Fibroblast of the aortic adventitia (primary cell): ENCODE data around the gene SMCO4. TPM values are rescaled to one million over a fixed set of nuclear protein-coding genes. Genes with fewer than 3 reads are reported as not detected.
"Not testable (repeated sequence)": the region's sequence is repeated elsewhere in the genome, so short reads cannot be mapped to it uniquely, and the experiment has no call there.

Experiments used
- DNase-seq: peaks from one replicate; pipeline ENCODE4 v3.0.0-alpha.2; 2010; ENCODE audit warnings: low read depth
- H3K4me3 ChIP-seq: 2 replicates; pipeline ENCODE4 v1.5.1; 2011; ENCODE audit warnings: low read depth, mild to moderate bottlenecking, control low read depth, low read length, moderate library complexity
- CTCF ChIP-seq: IDR thresholded peaks from 2 replicates; pipeline ENCODE4 v1.5.1; 2011; ENCODE audit warnings: mild to moderate bottlenecking, low read length, control low read depth, inconsistent platforms; ENCODE audit not compliant: insufficient read depth
- total RNA-seq: library from RNA; depleted of rRNA; stranded (reverse); fragments of >200 nt; gene quantifications from 2 replicates; pipeline ENCODE4 v1.2.3, GENCODE V29; 2012; ENCODE audit warnings: low replicate concordance

The SMCO4 gene
- total RNA-seq: 6.7 and 7.3 TPM in 2 replicates

- H3K4me3 ChIP-seq: peak within 1 kb of the TSS; percentile 70
- TF ChIP-seq CTCF: peak; percentile 63
- DNase-seq: peak; percentile 63
Observed at GRCh38 chr11:93543292-93543977, at the start of gene SMCO4. Gene SMCO4, minus strand, starts transcription at chr11:93543391. Its CDS starts 64,202 bp downstream, at chr11:93479189.

GRCh38 chr11:93591247-93591898 is 48.2 kb upstream of the SMCO4 start:
- no peak for TF ChIP-seq CTCF
- no peak overlapping the region for H3K4me3 ChIP-seq
- DNase-seq: no peak

GRCh38 chr11:93589347-93589746 is 46.2 kb upstream of the SMCO4 start:
- DNase-seq: no peak

GRCh38 chr11:93587858-93588581 is 44.8 kb upstream of the SMCO4 start:
- TF ChIP-seq CTCF: no peak
- no peak overlapping the region for H3K4me3 ChIP-seq
- DNase-seq: no peak

More at GRCh38 chr11:93589347-93589746, 46.2 kb upstream of the SMCO4 start:
- H3K4me3 ChIP-seq: no peak overlapping the region
- TF ChIP-seq CTCF: no peak

- not testable (repeated sequence) for H3K4me3 ChIP-seq, DNase-seq
Observed at GRCh38 chr11:93587425-93587824, 44.2 kb upstream of the SMCO4 start.

GRCh38 chr11:93585758-93586157 is 42.6 kb upstream of the SMCO4 start:
- peak; percentile 45 for DNase-seq
- no peak for TF ChIP-seq CTCF
- no peak overlapping the region for H3K4me3 ChIP-seq

- H3K4me3 ChIP-seq: no peak overlapping the region
- no peak for DNase-seq
- TF ChIP-seq CTCF: no peak
Observed at GRCh38 chr11:93583490-93583889, 40.3 kb upstream of the SMCO4 start.
